Head of caudate nucleus (tissue), 42 donors: ENCODE measurements around the gene AGPAT3.

Source experiments
- DNase-seq, 42 donors: peaks; one replicate each; pipeline versions ENCODE4 v3.0.0 to v3.0.0-alpha.2; 2020 to 2021; ENCODE audit warnings: mixed read lengths in 7 of 42
- intact Hi-C: fragments of 100-400 bp; cut with DNase I; formaldehyde crosslinking; loops from one replicate; pipeline ENCODE4 v1.15.0; 2022

Gene AGPAT3

DNA sequence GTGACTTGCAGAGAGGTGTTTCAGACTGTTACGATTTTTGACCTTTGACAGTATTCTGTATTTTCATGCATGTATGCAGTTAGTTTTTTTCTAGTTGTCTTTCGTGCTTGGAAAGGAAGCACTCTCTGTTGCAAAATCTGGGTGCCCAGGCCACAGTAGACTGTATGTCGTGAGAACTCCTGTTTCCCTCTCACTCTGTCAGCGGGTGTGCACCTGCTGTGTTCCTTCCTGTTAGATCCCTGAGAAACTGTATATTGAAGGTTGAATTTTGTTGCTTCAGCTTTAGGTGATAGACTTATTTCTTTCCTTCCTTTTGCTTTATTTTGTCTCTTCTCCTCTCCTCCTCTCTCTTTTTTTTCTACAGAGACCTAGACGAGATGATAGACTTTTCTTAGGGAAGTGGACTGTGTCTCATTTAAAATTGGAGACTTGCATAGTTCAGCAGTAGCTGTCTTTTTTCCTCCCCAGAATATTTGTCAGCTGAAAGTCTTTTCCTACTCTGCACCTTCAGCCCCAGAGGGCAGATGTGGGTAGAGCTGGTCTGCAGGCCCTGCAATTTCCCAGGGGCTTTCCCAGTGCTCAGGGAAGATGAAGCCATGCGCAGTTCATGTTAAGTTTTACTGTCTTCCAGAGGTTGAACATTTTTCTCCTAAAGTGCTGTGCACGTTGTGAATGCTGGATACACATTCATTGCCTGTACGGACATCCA, 148.5 kb downstream of the AGPAT3 start:
- intact Hi-C loops = loop anchor here (10.0 kb wide), 1 partner anchor 51 kb away; no protein-coding TSS in a partner anchor
- peak in 2 of 42 donors; percentile 14 to 35 for DNase-seq

DNA sequence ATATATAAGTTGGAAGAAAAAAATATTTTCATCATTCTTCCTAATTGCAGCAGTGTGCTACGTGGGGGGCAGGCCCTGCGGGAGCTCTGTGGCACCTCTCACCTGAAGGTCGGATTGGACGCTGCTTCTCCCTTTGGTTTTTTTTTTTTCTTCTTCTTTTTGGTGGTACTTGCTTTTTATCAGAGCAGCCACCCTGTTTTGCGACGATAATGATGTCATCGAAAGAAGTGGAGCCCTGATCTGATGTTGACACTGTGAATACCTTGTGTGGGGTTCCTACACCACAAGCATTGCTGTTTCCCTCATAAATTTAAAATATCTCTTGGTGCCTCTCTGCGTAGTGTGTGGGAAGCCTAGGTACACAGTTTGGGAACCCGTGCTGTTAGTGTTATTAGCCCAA, 152.6 kb downstream of the AGPAT3 start:
- intact Hi-C loops = loop anchor here (10.0 kb wide), 1 partner anchor 47 kb away; no protein-coding TSS in a partner anchor
- DNase-seq = no peak

DNA sequence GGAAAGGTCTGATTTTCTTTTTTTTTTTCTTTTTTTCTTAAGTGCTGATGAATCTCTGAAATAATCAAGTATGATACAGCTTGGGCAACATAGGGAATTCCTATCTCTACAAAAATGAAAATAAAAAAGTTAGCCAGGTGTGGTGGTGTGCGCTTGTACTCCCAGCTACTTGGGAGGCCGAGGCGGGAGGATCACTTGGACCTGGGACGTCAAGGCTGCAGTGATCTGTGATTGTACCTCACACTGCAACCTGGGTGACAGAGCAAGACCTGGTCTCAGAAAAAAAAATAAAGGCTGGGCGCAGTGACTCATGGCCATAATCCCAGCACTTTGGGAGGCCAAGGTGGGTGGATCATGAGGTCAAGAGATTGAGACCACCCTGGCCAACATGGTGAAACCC, 153.1 kb downstream of the AGPAT3 start:
- peak in 1 of 42 donors; percentile 10 for DNase-seq
- intact Hi-C loops = loop anchor here (10.0 kb wide), 1 partner anchor 47 kb away; no protein-coding TSS in a partner anchor

DNA sequence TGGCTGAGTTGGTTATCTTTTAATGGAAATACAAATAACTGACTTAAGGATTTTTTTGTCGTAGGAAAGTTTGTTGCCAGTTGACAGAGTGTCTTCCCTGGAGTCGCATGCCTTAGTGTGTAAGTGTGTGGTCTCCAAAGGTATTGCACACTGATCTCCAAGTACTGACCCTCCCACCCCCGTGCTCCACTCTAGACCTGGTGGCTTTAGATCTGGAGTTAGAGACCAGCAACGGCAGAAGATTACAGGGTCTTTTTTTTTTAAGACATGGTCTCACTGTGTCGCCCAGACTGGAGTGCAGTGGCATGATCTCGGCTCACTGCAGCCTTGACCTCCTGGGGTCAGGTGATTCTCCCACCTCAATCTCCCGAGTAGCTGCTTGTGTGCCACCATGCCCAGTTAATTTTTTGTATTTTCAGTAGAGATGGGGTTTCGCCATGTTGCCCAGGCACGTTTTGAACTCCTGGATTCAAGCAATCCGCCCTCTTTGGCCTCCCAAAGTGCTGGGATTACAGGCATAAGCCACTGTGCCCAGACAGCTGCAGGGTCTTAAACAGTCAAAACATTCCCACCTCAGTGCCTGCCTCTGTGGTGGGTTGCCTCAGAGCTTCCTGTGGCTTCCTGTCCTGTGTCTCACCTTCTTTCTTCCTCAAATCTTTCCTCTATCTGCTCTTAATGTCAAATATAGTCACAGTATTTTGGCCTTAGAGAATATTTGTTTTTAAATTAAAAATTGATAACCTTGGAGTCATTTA, 154.0 kb downstream of the AGPAT3 start:
- intact Hi-C loops = loop anchor here (10.0 kb wide), 1 partner anchor 46 kb away; no protein-coding TSS in a partner anchor
- DNase-seq = peak in 1 of 42 donors; percentile 19

DNA sequence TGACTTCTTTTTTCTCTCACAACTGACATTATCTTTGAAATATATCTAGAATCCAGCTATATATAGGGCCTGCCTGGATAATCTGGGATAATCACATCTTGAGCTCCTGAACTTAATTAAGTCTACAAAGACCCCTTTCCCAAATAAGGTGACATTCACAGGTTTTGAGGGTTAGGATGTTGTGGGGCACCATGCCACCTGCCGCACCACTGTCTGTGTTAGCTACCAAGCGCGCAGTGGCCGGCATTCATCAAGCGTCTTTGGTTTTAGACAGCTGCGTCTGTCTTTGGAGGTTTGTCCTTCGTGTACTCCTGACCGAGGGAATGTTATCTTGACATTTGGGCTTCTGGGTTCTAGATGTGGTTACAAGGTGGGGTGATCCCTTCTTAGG, 154.5 kb downstream of the AGPAT3 start:
- peak in 1 of 42 donors; percentile 18 for DNase-seq

DNA sequence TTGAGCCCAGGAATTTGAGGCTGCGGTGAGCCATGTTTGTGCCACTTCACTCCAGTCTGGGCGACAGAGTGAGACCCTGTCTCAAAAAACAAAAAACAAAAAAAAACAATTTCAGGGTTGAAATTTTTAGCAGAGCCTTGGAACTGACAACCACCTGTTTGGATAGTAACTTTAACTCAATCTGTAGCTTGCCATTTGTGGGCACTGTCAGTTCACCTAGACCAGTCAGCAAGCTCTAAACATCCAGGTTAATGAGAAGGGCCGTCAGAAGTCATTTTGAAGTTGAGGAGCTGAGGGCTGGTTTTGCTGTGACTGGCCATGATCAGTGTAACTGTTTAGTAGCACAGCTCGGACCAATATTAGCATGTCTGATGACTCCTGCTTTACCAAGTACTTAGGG, 155.5 kb downstream of the AGPAT3 start:
- intact Hi-C loops = no loop called here

More for the DNA sequence above, 154.5 kb downstream of the AGPAT3 start:
- intact Hi-C loops = loop anchor here (10.0 kb wide), 1 partner anchor 45 kb away; no protein-coding TSS in a partner anchor

DNA sequence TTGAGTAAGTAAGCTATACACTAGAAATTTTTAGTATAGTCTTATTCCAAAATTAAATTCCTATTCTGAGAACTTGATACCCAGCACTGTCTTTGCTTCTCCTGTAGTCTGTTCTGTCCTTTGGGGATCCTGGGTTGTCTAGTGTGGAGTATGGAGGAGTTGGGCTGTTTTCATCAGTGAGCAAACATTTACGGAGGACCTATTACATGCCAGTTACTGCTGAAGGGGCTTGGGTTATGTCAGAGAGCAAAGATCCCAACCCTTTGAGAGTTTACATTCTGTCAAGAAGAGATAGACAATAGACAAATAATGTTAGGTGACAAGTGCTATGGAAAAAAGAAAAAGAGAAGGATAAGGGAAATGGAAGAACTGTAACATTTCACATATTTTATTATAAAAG, 156.0 kb downstream of the AGPAT3 start:
- peak in 1 of 42 donors; percentile 14 for DNase-seq
- intact Hi-C loops = no loop called here

More for the DNA sequence above, 155.5 kb downstream of the AGPAT3 start:
- DNase-seq = peak in 1 of 42 donors; percentile 24

DNA sequence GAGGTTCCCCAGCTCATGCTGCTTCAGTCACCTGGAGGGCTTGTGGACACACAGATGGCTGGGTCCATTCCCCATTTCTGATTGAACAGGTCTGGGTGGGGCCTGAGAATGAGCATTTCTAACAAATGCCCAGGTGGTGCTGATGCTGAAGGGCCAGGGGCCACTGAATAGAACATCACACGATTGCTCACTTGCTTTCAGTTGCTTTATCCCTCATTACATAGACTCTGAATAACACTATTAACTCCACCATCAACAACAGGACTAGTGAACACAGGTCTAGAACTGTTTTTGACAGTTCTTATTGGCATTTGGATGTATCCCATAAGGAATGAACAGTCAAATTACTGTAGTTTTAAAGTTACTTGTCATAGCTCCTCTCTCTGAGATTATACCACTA, 159.2 kb downstream of the AGPAT3 start:
- no peak for DNase-seq
- intact Hi-C loops = no loop called here

DNA sequence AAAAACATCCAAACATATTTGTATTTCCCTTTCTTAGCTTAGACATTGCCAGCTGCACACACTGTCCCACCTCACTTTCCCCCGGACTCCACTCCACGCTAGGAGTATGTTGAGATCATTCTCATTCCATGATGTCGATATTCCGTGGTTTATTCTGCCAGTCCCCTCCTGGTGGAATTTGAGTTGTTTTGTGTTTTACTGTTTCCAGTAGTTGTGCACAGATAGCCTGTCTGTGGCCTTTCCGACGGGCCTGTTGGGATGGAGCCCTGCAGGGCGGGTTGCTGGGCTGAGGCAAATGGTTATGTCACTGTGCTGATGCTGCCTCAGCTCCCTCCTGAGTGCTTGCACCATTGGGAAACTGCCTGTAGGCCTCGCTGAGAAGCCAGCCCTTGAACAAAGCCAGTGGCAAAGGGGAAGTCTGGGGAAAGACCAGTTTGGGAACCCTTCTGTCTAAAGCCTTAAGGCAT, 159.9 kb downstream of the AGPAT3 start:
- intact Hi-C loops = no loop called here
- peak in 40 of 42 donors; percentile 11 to 82 (median 56) for DNase-seq

DNA sequence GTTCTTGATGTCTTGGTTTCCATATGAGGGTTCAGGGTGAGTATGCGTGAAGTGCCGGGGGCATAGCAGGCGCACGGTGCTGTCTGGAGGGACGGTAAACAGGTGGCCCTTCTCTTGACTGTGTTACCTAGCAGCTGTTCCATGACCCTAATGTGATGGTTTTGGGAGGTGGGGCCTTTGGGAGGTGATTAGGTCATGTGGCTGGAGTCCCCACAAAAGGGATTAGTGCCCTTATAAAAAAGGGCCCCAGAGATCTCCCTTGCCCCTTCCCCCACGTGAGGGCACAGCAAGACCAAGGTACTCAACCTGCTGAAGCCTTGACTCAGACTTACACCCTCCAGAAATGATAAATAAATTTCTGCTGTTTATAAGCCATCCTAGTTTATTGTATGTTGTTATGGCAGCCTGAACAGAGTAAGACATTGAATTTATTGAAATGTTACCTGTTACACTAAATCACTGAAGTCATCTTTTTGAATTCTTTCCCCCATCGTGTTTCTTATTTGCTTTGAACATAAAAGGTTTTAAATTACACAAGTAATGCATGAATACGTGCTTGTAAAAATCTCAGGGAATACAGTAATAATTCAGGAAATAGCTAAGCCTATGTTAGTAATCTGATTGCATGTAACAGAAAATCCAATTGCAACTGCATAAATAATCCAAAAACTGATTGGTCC, 162.7 kb downstream of the AGPAT3 start:
- intact Hi-C loops = no loop called here

DNA sequence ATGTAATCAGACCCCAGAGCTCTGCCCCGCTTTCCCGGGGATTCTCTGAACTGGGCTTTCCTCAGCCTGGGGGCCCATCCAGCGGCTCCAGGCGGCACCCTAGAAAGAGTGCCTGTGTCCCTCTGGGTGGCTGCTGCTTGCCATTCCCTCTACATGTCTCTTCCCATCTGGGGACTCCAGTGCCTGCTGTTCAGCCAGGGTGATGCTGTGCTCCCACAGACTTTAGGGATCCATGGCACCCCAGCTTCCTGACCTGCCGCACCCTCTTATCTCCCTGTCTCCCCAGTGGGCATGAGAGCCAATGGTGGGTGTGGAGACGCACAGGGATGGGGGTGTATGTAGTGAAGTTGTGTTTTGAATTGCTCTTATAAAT, 163.2 kb downstream of the AGPAT3 start:
- intact Hi-C loops = no loop called here
- peak in 2 of 42 donors; percentile 16 to 37 for DNase-seq

More for the DNA sequence above, 162.7 kb downstream of the AGPAT3 start:
- DNase-seq = no peak

DNA sequence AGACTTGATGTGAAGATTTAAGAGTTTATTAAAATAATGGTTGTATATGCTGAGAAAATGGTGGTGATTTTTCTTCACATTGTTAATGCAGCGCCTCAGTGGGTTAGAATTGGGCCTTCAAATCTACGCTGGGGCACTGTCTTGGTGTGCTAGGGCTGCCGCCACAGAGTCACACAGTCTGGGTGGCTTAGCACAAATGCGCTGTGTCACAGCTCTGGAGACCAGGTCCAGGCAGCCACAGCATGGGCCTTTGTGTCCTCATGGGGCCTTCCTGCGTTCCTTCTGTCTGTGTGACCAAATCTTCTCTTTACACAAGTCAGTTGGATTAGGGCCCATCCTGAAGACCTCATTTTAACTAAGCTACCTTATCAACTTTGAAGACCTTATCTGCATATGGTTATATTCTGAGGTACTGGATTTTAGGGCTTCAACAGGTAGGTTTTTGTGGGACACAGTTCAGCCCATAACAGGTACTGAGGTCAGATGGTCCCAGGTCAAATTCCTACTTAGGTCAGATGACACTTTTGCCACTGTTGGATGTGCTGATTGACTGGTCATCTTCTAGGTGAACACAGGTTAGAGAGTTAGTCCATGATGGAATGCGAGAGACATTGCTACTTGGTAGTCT, 164.6 kb downstream of the AGPAT3 start:
- intact Hi-C loops = no loop called here
- peak in 1 of 42 donors; percentile 24 for DNase-seq

DNA sequence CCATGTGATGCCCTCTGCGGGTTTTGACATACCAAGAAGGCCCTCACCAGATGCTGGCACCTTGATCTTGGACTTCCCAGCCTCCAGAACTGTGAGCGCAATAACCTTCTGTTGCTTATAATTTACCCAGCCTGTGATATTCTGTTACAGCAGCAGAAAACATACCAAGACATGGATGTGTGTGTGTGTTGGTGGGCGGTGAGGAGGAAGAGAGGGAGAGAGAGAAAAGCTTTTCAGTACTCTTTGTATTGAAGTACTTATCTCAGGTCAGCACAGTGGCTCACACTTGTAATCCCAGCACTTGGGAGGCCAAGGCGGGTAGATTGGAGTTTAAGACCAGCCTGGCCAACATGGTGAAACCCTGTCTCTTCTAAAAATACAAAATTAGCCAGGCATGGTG, 170.2 kb downstream of the AGPAT3 start:
- intact Hi-C loops = no loop called here
- no peak for DNase-seq
